GM23338 (cell line): ENCODE results near the gene COQ10A. TPM values are rescaled to one million over a fixed set of nuclear protein-coding genes. Genes with fewer than 3 reads are reported as not detected.

Experiments
- ATAC-seq: fragments of 200-7000 bp; cut with Tn5 transposase; 3 replicates; pipeline ENCODE4 v1.9.1; 2020
- DNase-seq: peaks from one replicate; pipeline ENCODE4 v3.0.0-alpha.2; 2015; ENCODE audit warnings: low spot score
- H2AFZ ChIP-seq: fragments of 200-600 bp; sonication (generic); 2 replicates; pipeline ENCODE4 v1.8.0; 2016; ENCODE audit warnings: antibody characterized with exemption, mild to moderate bottlenecking, moderate library complexity
- H3F3A ChIP-seq: fragments of 200-600 bp; sonication (generic); replicated peaks from 2 replicates; pipeline ENCODE4 v1.8.0; 2017; ENCODE audit warnings: antibody characterized with exemption, mixed run types, low read depth
- H3K27ac ChIP-seq: fragments of 200-600 bp; sonication (generic); 2 replicates; pipeline ENCODE4 v1.6.1; 2016; ENCODE audit warnings: low read depth
- H3K27me3 ChIP-seq: fragments of 200-600 bp; sonication (generic); 2 replicates; pipeline ENCODE4 v1.8.0; 2016; ENCODE audit warnings: mild to moderate bottlenecking, mixed run types, moderate library complexity; ENCODE audit not compliant: insufficient read depth
- H3K36me3 ChIP-seq: fragments of 200-600 bp; sonication (generic); 2 replicates; pipeline ENCODE4 v1.8.0; 2016; ENCODE audit warnings: mild to moderate bottlenecking; ENCODE audit not compliant: insufficient read depth
- H3K4me1 ChIP-seq: fragments of 200-600 bp; sonication (generic); 2 replicates; pipeline ENCODE4 v1.8.0; 2016; ENCODE audit warnings: mild to moderate bottlenecking, moderate library complexity; ENCODE audit not compliant: insufficient read depth
- H3K4me2 ChIP-seq: fragments of 200-600 bp; sonication (generic); 2 replicates; pipeline ENCODE4 v1.7.1; 2017; ENCODE audit warnings: mixed run types
- H3K4me3 ChIP-seq: fragments of 200-600 bp; sonication (generic); 2 replicates; pipeline ENCODE4 v1.6.1; 2016; ENCODE audit warnings: mixed run types
- H3K79me2 ChIP-seq: fragments of 200-600 bp; sonication (generic); replicated peaks from 2 replicates; pipeline ENCODE4 v1.8.0; 2017; ENCODE audit warnings: mild to moderate bottlenecking; ENCODE audit not compliant: insufficient read depth
- H3K9me2 ChIP-seq: fragments of 200-600 bp; sonication (generic); 2 replicates; pipeline ENCODE4 v1.8.0; 2017; ENCODE audit not compliant: insufficient read depth
- H4K20me1 ChIP-seq: fragments of 200-600 bp; sonication (generic); replicated peaks from 2 replicates; pipeline ENCODE4 v1.8.0; 2017; ENCODE audit warnings: mild to moderate bottlenecking; ENCODE audit not compliant: insufficient read depth
- H3K27ac Mint-ChIP-seq: 2 replicates; pipeline ENCODE4 v1.8.0; 2020; ENCODE audit warnings: inconsistent platforms, mild to moderate bottlenecking, moderate library complexity, mixed read lengths
- H3K27me3 Mint-ChIP-seq: 3 replicates; pipeline ENCODE4 v1.8.0; 2022; ENCODE audit warnings: low read depth, mild to moderate bottlenecking, moderate library complexity, mixed read lengths, inconsistent platforms; ENCODE audit not compliant: insufficient read depth, poor library complexity
- H3K36me3 Mint-ChIP-seq: 3 replicates; pipeline ENCODE4 v1.8.0; 2021; ENCODE audit warnings: low read depth, mild to moderate bottlenecking, inconsistent platforms, moderate library complexity, mixed read lengths
- H3K4me1 Mint-ChIP-seq: 3 replicates; pipeline ENCODE4 v1.8.0; 2020; ENCODE audit warnings: mild to moderate bottlenecking, inconsistent platforms, mixed read lengths
- H3K4me3 Mint-ChIP-seq: 3 replicates; pipeline ENCODE4 v1.8.0; 2021; ENCODE audit warnings: moderate library complexity, mild to moderate bottlenecking, inconsistent platforms, mixed read lengths
- H3K9me3 Mint-ChIP-seq: 3 replicates; pipeline ENCODE4 v1.8.0; 2020; ENCODE audit warnings: moderate library complexity, mild to moderate bottlenecking, inconsistent platforms, mixed read lengths
- CREB1 ChIP-seq: fragments of 250-450 bp; sonication (Bioruptor Pico); IDR thresholded peaks from 2 replicates; pipeline ENCODE4 v1.5.0; 2020; ENCODE audit warnings: low read depth, mild to moderate bottlenecking, moderate library complexity
- EZH2 ChIP-seq: fragments of 200-600 bp; sonication (generic); IDR thresholded peaks from one replicate; pipeline ENCODE4 v1.8.0; 2017; ENCODE audit warnings: antibody characterized with exemption, mild to moderate bottlenecking, low read depth; ENCODE audit not compliant: unreplicated experiment
- EZH2phosphoT487 ChIP-seq: fragments of 200-600 bp; sonication (generic); IDR thresholded peaks from one replicate; pipeline ENCODE4 v1.8.1; 2018; ENCODE audit warnings: antibody characterized with exemption; ENCODE audit not compliant: unreplicated experiment
- JUNB ChIP-seq: IDR thresholded peaks from one replicate; pipeline ENCODE4 v1.6.1; 2016; ENCODE audit warnings: antibody characterized with exemption; ENCODE audit not compliant: unreplicated experiment
- NANOG ChIP-seq: IDR thresholded peaks from 2 replicates; pipeline ENCODE4 v1.6.1; 2016; ENCODE audit warnings: antibody characterized with exemption, borderline replicate concordance
- ZNF114 ChIP-seq: fragments of 250-450 bp; sonication (Bioruptor Pico); IDR thresholded peaks from 2 replicates; pipeline ENCODE4 v1.5.0; 2020; ENCODE audit warnings: mild to moderate bottlenecking, moderate library complexity
- ZNF331 ChIP-seq: fragments of 250-450 bp; sonication (Bioruptor Pico); IDR thresholded peaks from 2 replicates; pipeline ENCODE4 v1.5.0; 2020; ENCODE audit warnings: low read depth, mild to moderate bottlenecking, moderate library complexity
- polyA plus RNA-seq: library from polyadenylated mRNA; unstranded; fragments of >200 nt; fragmentation: Nextera tagmentation; extraction: Ambion mirVana; gene quantifications from 2 replicates; pipeline ENCODE4 v1.2.1, GENCODE V29; 2016
- total RNA-seq: library from RNA; depleted of rRNA; stranded (reverse); fragments of >200 nt; shearing (Covaris generic); gene quantifications from 2 replicates; pipeline ENCODE4 v1.2.3, GENCODE V29; 2014
- TF ChIP-seq, protein P1 (sequence below), 2 experiments: fragments of 200-600 bp in 1 of 2; sonication (generic) in 1 of 2; conservative IDR thresholded peaks; 2 replicates each; pipeline versions ENCODE4 v1.5.1 to v1.6.1; 2016 to 2017; ENCODE audit warnings: antibody characterized with exemption in 2 of 2, low read depth in 2 of 2, mild to moderate bottlenecking in 2 of 2, moderate library complexity in 1 of 2
- TF ChIP-seq, protein P2 (sequence below): fragments of 250-450 bp; sonication (Bioruptor Pico); IDR thresholded peaks from 2 replicates; pipeline ENCODE4 v1.5.0; 2020; ENCODE audit warnings: mild to moderate bottlenecking, moderate library complexity

Gene COQ10A
- total and polyA plus RNA-seq, 2 experiments from 2014 or later, result 12.8 to 15.2 TPM

DNA sequence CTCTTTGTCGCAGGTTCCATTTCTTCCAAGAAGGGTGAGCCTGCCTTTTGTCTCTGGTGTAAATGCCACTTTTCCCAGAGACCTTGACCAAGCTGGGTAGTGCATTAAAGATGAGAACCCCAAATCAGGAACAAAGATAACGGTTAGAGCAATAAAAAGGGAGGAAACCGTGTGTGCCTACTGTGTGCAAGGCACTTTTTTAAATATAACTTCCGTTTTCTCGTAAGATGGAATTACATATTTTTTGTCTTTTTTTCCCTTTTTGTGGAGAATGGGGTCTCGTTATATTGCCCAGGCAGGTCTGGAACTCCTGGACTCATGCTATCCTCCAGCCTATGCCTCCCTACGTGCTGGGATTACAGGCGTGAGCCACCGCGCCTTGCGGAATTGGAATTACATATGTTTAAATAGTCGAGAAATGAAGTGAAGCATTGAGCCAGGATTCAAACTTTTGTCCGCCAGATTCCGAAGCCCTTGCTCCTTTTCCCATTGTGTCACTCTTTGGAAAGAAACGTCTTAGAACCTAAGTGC lies 43.1 kb upstream of the COQ10A start:
- H3K27me3 Mint-ChIP-seq, result peaks cover 5% of the 10 kb centered on the region

More for the DNA sequence above, 43.1 kb upstream of the COQ10A start:
- Mint-ChIP-seq H3K4me3 (peak overlapping the region; percentile 93), H3K27ac (peak overlapping the region; percentile 96), H3K9me3 (peaks cover 3% of the 10 kb centered on the region; the same call in 1 of the 3 replicates), H3K4me1 (peaks cover 34% of the 10 kb centered on the region), H3K36me3 (peaks cover 15% of the 10 kb centered on the region)
- H4K20me1 ChIP-seq, result no peaks in the 10 kb centered on the region; the same call in 1 of the 2 replicates
- TF ChIP-seq, protein P1, sequence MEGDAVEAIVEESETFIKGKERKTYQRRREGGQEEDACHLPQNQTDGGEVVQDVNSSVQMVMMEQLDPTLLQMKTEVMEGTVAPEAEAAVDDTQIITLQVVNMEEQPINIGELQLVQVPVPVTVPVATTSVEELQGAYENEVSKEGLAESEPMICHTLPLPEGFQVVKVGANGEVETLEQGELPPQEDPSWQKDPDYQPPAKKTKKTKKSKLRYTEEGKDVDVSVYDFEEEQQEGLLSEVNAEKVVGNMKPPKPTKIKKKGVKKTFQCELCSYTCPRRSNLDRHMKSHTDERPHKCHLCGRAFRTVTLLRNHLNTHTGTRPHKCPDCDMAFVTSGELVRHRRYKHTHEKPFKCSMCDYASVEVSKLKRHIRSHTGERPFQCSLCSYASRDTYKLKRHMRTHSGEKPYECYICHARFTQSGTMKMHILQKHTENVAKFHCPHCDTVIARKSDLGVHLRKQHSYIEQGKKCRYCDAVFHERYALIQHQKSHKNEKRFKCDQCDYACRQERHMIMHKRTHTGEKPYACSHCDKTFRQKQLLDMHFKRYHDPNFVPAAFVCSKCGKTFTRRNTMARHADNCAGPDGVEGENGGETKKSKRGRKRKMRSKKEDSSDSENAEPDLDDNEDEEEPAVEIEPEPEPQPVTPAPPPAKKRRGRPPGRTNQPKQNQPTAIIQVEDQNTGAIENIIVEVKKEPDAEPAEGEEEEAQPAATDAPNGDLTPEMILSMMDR (conservative IDR thresholded peaks at IDR 0.05; ENCODE audit: low read depth in 2 of 2), result no peak
- no peak for TF ChIP-seq CREB1 (CRISPR knock-in tag)
- no peak for TF ChIP-seq EZH2
- TF ChIP-seq, protein P2, sequence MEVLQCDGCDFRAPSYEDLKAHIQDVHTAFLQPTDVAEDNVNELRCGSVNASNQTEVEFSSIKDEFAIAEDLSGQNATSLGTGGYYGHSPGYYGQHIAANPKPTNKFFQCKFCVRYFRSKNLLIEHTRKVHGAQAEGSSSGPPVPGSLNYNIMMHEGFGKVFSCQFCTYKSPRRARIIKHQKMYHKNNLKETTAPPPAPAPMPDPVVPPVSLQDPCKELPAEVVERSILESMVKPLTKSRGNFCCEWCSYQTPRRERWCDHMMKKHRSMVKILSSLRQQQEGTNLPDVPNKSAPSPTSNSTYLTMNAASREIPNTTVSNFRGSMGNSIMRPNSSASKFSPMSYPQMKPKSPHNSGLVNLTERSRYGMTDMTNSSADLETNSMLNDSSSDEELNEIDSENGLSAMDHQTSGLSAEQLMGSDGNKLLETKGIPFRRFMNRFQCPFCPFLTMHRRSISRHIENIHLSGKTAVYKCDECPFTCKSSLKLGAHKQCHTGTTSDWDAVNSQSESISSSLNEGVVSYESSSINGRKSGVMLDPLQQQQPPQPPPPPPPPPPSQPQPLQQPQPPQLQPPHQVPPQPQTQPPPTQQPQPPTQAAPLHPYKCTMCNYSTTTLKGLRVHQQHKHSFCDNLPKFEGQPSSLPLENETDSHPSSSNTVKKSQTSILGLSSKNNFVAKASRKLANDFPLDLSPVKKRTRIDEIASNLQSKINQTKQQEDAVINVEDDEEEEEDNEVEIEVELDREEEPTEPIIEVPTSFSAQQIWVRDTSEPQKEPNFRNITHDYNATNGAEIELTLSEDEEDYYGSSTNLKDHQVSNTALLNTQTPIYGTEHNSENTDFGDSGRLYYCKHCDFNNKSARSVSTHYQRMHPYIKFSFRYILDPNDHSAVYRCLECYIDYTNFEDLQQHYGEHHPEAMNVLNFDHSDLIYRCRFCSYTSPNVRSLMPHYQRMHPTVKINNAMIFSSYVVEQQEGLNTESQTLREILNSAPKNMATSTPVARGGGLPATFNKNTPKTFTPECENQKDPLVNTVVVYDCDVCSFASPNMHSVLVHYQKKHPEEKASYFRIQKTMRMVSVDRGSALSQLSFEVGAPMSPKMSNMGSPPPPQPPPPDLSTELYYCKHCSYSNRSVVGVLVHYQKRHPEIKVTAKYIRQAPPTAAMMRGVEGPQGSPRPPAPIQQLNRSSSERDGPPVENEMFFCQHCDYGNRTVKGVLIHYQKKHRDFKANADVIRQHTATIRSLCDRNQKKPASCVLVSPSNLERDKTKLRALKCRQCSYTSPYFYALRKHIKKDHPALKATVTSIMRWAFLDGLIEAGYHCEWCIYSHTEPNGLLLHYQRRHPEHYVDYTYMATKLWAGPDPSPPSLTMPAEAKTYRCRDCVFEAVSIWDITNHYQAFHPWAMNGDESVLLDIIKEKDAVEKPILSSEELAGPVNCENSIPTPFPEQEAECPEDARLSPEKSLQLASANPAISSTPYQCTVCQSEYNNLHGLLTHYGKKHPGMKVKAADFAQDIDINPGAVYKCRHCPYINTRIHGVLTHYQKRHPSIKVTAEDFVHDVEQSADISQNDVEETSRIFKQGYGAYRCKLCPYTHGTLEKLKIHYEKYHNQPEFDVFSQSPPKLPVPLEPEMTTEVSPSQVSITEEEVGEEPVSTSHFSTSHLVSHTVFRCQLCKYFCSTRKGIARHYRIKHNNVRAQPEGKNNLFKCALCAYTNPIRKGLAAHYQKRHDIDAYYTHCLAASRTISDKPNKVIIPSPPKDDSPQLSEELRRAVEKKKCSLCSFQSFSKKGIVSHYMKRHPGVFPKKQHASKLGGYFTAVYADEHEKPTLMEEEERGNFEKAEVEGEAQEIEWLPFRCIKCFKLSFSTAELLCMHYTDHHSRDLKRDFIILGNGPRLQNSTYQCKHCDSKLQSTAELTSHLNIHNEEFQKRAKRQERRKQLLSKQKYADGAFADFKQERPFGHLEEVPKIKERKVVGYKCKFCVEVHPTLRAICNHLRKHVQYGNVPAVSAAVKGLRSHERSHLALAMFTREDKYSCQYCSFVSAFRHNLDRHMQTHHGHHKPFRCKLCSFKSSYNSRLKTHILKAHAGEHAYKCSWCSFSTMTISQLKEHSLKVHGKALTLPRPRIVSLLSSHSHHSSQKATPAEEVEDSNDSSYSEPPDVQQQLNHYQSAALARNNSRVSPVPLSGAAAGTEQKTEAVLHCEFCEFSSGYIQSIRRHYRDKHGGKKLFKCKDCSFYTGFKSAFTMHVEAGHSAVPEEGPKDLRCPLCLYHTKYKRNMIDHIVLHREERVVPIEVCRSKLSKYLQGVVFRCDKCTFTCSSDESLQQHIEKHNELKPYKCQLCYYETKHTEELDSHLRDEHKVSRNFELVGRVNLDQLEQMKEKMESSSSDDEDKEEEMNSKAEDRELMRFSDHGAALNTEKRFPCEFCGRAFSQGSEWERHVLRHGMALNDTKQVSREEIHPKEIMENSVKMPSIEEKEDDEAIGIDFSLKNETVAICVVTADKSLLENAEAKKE (CRISPR knock-in tag), result no peak
- TF ChIP-seq ZNF114 (CRISPR knock-in tag), result no peak
- TF ChIP-seq EZH2phosphoT487, result no peak
- TF ChIP-seq NANOG, result no peak
- TF ChIP-seq ZNF331 (CRISPR knock-in tag), result no peak
- no peak for TF ChIP-seq JUNB
- H3K36me3 ChIP-seq, result 0 out of 2 replicates have a peak, but pooled peaks cover 2% of the 10 kb centered on the region
- peak overlapping the region; percentile 58 for H3K4me2 ChIP-seq
- DNase-seq (no peak), ATAC-seq (no peak)
- peaks cover 26% of the 10 kb centered on the region for H3K79me2 ChIP-seq
- H3F3A ChIP-seq, result peaks cover 20% of the 10 kb centered on the region; the same call in 1 of the 2 replicates
- H3K4me1 ChIP-seq, result peaks cover 30% of the 10 kb centered on the region
- H3K9me2 ChIP-seq, result no peaks in the 10 kb centered on the region
- H3K4me3 ChIP-seq, result peak overlapping the region; percentile 74; the same call in 1 of the 2 replicates
- H3K27me3 ChIP-seq, result no peaks in the 10 kb centered on the region
- H3K27ac ChIP-seq, result peak overlapping the region; percentile 92
- H2AFZ ChIP-seq, result peak overlapping the region; percentile 57; the same call in 1 of the 2 replicates
